ENCODE results near the gene SASH3.

The SASH3 gene

GRCh38 chrX:129808829-129809796, 29.4 kb downstream of the SASH3 start:
- no peak for DNase-seq (ENCODE audit: low spot score)

DNA sequence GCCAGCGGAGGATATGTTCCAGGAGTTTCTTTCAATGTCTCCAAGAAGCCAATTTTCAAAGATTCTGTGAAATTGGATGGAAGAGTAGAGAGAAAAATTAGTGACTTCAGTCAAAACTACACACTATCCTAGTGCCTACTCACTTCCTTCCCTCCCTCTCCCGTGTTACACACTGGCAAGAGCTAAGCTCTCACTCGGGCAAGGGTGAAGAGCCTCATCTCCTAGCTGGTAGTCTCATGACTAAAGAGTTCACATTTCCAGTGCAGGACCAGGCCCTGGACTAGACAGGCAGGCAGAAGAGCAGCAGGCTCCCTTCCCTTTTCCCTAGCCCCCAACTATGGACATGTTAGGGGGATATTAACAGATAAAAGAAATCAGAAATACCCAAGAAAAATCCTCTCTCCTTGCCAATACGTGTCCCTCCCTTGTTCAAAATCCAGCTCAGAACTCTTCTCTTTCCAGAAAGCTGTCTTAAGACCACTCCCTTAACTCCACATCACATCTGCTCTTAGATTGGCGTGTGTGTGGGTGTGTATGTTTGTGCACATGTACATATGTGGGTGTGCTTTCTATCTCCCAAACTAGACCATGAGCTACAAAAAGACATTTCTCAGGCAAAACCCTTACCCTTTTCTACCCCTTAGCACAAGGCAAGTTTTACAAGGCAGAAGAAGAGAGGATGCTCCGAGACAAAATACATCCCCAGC, 34.1 kb downstream of the SASH3 start:
- no peak for DNase-seq (ENCODE audit: low spot score)

GRCh38 chrX:129818123-129818522, 38.4 kb downstream of the SASH3 start:
- no peak for DNase-seq (ENCODE audit: low spot score)

GRCh38 chrX:129823115-129823514, 43.4 kb downstream of the SASH3 start:
- DNase-seq (ENCODE audit: low spot score): peak; percentile 41

GRCh38 chrX:129823522-129823921, 43.8 kb downstream of the SASH3 start:
- DNase-seq (ENCODE audit: low spot score): no peak

- DNase-seq (ENCODE audit: low spot score): no peak
Observed at GRCh38 chrX:129824620-129825019, 44.9 kb downstream of the SASH3 start.

DNA sequence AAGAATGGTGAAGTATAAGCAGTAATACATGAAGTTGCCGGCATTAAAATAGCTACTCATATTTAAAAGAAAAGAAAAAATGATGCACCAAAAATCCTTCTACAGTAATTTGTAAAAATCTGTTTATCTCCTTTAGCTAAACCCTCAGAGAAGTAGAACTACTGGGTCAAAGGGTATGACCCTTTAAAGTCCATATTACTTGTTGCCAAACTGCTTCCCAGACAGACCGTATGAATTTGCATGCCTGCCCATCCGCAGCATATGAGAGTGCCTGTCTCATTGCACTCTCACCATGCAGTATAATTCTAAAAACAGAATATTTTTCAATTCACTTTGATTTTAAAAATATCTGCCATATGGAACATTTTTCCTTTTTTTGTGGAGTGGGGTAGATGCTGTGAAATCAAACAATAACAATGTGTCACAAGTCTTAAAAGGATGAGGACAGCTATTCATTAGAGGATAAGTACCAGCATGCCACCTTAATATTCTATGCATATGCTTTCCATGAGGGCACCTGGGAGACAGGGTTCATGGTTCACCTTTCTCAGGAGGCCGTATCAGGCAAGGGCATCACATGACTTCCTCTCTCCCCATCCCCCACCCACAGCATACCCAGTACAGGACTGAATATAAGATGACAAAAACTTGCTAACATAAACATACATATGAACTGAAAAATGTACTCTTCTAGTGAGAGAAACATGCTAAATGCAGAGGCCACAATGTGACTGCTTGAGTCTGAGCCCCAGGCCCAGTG, 46.2 kb downstream of the SASH3 start:
- no peak for DNase-seq (ENCODE audit: low spot score)

DNA sequence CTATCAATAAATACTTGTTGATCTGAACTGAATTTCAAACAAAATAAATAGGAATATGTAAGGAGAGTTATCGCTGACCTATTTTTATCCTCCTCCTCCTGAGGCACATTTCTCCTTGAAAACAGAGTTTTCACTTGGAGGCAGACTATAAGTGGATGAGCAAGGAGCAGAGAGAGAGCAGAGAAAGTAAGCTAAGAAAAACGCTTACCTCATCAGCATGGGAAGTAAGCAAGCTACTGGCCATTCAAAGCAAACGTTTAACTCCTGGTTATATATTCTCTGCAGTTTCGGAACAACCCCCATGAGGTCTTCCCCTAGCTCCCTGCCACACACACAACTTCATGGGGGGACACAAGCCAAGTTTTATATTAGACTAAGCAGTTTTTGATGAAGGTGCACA, 50.7 kb downstream of the SASH3 start:
- no peak for DNase-seq (ENCODE audit: low spot score)

DNA sequence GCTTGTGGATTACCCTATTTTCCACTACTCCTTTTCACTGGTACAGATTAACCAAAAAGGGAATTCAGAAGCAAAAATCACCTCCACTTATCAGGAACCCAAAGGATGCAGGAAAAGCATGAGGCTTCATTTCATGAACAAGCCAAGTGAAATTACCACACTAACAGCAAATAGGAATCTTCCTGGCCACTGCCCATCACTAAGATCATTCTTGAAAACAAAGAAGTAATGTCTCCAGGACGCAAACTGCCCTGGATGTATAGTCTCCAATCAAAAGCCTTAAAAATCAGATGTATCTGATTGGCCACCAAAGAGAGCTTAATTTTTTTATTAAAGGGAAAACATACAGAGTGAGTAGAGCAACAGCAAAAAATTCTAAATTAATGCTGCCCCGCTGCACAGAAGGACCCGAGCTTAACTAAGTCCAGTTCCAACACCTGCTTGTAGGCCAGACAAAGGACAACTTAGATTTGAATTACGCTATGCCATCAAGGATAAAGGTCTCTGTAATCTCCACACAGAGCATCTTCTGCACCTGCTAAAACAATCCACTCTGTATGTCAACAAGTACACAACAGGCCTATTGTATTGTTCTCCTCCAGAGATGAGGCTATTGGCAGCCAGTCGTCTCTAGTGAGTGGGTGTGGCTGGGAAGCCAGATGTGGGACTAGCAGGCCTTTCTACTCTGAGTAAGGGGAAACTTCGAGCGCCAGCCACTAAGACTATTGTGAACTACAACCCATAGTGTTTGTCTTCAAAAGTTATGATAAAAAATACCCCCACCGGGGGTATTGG, 51.5 kb downstream of the SASH3 start:
- DNase-seq (ENCODE audit: low spot score): no peak

DNA sequence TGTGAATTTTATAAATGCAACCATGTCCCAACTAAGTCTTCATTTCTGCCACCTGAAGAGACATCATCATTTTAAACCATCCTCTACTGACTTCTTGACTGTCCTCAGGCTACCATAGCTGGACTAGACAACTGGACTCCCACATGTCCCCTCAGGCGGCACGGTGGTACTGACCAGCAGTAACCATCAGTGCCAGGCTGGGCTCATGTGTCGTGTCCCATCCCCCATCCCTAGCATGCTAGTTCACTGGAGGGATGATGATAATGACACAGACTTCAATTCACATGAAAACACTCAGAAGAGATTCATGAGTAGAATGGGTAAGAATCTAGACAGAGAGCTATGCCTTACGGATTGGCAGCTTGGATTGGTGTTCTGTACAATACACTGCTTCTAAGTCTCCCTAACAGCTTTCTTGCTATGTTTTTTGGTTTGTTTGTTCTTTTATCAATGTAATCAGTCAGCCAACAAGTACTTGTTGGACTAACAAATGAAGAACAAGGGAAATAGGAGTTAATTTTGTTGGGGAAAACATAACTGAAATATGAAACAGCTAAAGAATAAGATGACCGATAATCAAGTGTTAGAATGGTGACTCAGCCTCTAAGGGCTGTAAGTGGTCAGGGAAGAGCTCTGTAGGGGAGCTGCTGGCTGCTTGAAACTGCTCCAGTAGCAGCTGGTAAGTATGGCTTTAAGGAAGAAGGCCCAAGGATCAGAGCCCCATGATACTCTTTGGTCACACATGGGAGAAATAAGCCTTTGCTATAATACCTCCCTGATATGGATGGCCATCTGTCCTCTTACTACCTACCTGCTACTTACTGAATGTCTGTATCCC, 53.6 kb downstream of the SASH3 start:
- DNase-seq (ENCODE audit: low spot score): peak; percentile 60

- DNase-seq (ENCODE audit: low spot score): no peak
Observed at GRCh38 chrX:129836827-129837226, 57.1 kb downstream of the SASH3 start.

GRCh38 chrX:129840344-129840743, 60.6 kb downstream of the SASH3 start:
- no peak for DNase-seq (ENCODE audit: low spot score)

DNA sequence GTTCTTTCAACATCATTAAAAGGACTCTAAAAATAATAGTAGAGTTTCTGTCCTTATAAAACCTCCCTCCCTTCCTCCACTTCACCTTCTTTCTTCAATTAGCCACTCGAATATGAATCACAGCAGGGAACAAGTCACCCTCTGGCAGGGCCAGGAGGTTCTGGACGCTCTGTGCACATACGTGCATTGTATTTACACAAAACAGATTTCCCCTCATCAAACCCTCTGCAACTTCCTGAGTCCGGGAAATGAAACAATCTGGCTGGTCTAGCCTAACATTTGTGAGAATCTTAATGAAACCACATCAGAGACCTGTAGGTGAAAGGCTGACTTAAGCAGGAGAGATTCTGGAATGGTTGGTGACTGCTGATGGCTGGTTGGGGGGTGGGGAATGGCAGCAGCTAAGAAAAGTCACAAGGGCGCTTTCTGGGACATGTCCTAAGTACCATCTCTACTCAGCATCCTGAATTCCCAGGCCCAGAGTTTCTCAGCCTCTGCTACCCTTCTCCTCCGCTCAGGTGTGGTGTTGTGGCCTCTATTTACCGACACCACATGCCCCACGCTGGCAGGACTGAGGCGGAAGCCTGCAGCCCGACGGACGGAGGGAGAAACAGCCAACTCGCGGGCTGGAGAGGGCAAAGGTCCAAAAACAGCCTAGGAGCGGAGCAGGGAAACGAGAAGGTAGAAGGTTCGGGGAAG, 62.9 kb downstream of the SASH3 start:
- DNase-seq (ENCODE audit: low spot score): peak; percentile 18

GRCh38 chrX:129843209-129843458, 63.4 kb downstream of the SASH3 start:
- no peak for DNase-seq (ENCODE audit: low spot score)

- peak; percentile 91 for DNase-seq (ENCODE audit: low spot score)
Observed at GRCh38 chrX:129843459-129844306, 63.9 kb downstream of the SASH3 start, which contains the start of gene ZDHHC9. TSS of gene ZDHHC9 (minus strand) at chrX:129843886. CDS start at chrX:129841945, 1,941 bp downstream.

Data from AG08395 (cell line).